HG03442 (cell line): Measurements from ENCODE around the gene GNA12.
"Not testable (repeated sequence)": the region's sequence is repeated elsewhere in the genome, so short reads cannot be mapped to it uniquely, and the experiment has no call there.

Source experiments
- ATAC-seq: cut with Tn5 transposase; IDR thresholded peaks from one replicate; pipeline ENCODE4 v1.9.1; 2021; ENCODE audit warnings: mild to moderate bottlenecking, moderate library complexity; ENCODE audit not compliant: unreplicated experiment

The GNA12 gene

DNA sequence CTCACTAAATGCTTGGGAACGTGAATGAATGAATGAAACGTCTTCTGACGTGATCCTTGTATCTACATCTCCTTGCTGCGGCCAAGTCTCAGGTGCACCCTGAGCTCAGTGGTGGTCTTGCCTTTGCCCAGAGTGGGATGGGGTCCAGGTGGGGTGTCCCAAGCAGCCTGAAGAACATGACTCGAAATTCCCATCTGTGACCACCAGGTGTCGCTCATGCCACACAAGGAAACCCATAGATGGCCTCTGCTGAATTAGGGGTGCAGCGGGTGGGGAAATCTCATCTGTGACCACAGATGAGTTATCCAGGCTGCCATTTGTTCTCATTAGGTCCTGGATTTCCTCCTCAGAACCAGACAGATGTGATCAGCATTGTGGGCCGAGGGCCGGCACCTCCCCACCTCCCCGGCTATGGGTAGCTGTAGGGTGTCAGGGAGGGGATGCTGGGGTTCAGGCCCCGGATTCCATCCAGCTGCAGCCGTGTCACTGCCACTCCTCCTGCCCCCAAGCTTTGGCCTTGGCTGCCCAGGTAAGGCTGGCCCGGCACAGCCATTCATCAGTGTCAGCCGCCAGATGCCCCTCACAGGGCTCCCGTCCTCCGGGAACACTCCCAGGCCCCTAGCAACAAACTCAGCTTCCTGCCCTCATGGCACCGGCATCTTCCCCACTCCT, 21.0 kb upstream of the GNA12 start:
- ATAC-seq: no peak

DNA sequence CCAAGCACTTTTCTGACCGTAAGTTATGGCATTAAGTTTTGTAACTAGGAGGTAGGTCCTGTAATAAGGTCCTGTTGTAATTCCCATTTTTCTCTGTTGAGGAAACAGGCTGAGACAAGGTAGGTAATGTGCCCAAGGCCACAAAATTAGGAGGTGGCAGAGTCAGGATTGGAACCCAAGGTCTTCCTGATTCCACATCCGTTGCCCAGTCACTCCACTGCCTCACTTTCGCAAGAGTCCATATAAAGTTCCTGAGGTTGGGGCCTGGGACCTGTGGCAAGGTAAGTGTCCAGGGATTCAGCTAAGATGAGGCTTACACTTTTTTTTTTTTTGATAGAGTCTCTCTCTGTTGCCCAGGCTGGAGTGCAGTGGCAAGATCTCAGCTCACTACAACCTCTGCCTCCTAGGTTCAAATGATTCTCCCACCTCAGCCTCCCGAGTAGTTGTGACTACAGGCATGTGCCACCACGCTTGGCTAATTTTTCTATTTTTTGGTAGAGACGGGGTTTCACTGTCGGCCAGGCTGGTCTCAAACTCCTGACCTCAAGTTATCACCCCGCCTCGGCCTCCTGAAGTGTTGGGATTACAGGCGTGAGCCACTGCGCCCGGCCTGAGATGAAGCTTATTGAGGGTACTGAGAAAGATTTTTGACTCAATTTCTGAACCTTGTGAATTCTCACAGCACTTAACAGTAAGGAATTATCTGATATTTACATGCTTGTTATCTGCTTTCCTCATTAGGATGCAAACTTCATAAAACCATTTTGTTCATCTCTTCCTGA, 20.3 kb upstream of the GNA12 start:
- ATAC-seq: no peak

GRCh38 chr7:2863461-2864066, 19.5 kb upstream of the GNA12 start:
- peak; percentile 95 for ATAC-seq

GRCh38 chr7:2862831-2863361, 18.8 kb upstream of the GNA12 start:
- ATAC-seq: no peak

- no peak for ATAC-seq
These were observed 17.4 kb upstream of the GNA12 start for GRCh38 chr7:2861509-2861908.

GRCh38 chr7:2860627-2861133, 16.6 kb upstream of the GNA12 start:
- no peak for ATAC-seq

DNA sequence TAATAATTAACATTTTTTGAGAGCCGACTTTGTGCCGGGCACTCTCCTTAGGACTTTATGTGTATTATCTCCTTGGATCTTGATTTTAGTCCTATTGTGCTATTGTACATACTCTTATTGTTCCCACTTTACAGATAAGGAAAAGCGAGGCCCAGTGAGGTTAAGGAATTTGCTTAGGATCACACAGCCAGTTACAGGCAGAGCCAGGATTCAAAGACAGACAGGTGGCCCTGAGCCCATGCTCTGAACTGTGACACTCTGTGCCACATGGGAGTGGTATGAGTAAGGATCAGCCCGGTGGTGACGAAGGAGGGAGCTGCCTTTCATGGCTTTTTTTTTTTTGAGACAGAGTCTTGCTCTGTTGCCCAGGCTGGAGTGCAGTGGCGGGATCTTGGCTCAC, 15.8 kb upstream of the GNA12 start:
- ATAC-seq: no peak

DNA sequence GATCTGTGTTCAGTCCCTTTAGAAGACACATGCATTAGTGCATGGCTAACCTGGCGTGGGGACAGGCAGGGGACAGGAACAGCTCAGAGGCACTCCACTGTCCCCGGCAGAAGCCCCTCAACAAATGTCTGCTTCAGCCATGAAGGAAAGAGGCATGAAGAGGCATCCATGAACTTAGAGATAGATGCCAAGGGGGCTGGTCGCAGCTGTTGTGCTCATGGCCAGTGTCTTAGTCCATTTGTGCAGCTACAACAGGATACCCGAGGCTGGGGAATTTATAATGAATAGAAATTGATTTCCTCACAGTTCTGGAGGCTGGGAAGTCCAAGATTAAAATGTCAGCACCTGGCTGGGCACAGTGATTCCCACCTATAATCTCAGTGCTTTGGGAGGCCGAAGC, 14.5 kb upstream of the GNA12 start:
- ATAC-seq: no peak

DNA sequence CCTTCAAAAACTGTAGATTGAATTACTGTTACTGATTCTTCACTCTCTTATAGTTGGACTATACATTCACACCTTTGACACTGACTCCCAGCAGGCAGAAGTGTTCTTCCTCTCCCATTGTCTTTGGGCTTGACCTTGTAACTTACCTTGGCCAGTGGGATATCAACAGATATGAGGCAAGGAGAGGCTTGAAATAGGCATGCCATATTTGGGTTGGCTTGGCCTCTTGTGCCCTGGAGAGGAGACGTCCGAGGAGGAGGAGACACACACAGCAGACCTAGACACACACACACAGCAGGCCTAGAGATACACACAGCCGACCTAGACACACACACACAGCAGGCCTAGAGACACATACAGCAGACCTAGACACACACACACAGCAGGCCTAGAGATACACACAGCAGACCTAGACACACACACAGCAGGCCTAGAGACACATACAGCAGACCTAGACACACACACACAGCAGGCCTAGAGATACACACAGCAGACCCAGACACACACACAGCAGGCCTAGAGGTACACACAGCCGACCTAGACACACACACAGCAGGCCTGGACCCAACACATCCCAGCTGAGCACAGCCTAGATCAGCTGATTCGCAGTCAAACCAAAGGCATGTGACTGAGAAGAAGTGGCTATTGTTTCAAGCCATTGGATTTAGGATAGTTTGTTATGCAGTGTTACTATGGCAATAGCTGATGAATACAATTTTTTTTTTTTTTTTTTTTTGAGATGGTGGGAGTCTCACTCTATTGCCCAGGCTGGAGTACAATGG, 12.5 kb upstream of the GNA12 start:
- ATAC-seq: no peak

DNA sequence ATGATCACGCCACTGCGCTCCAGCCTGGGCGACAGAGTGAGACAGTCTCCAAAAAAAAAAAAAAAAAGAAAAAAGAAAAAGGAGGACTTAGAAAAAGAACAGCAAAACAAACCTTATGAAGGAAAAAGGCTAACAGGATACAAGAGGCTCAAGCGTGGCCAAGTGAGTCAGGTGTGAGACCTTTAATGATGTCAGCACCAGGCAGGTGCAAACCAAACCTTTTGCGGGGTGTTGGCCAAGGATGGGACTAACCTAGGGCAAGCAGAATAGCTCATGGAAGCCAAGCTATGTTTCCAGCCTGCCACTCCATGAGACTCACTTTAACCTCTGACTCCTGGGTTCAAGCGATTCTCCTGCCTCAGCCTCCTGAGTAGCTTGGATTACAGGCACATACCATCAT, 11.3 kb upstream of the GNA12 start:
- no peak for ATAC-seq

DNA sequence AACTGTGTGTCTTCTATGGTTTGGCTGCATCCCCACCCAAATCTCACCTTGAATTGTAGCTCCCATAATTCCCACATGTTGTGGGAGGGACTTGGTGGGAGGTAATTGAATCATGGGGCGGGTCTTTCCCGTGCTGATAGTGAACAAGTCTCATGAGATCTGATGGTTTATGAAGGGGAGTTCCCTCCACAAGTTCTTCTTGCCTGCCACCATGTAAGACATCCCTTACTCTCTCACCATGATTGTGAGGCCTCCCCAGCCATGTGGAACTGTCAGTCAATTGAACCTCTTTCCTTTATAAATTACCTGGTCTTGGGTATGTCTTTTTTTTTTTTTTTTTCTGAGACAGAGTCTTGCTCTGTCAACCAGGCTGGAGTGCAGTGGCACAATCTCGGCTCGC, 9.4 kb upstream of the GNA12 start:
- ATAC-seq: not testable (repeated sequence)

DNA sequence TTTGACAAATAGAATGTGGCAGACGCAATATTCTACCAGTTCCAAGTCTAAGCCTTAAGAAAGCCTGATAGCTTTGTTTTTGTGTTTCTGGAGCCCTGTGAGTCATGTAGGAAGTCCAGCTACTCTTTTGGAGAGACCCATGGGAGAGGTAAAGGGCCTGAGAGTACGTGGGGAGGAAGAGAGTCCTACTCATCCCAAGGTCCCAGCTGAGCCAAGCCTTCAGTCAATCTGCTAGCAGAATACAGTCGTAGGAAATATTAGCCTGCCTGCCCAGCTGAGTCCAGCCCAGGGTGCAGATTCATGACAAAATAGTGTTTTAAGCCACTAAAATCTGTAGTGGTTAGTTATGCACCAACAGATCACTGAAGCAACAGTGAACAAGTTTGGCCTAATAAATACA, 9.0 kb upstream of the GNA12 start:
- ATAC-seq: no peak

GRCh38 chr7:2851497-2851896, 7.4 kb upstream of the GNA12 start:
- peak; percentile 81 for ATAC-seq

GRCh38 chr7:2849941-2850766, 6.0 kb upstream of the GNA12 start:
- ATAC-seq: no peak

GRCh38 chr7:2845034-2845592, 1.0 kb upstream of the GNA12 start:
- no peak for ATAC-seq

DNA sequence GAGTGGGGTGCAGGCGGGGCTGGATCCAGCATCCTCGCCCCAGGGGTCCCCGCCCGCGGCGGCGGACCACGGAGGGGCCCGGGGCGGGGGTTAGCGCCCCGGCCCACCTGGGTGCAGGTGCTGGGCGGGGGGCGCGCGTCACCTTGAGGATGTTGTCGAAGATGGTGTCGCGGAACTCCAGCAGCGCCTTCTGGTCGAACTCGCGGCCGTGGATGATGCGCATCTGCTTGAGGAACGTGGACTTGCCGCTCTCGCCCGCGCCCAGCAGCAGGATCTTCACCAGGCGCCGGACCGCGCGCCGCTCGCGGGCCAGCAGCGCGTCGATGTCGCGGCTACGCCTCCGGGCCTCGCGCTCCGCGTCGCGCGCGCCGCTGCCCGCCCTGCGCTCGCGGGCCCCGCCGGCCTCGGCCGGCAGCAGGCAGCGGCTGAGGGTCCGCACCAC, 376 bp downstream of the GNA12 start:
- no peak for ATAC-seq

DNA sequence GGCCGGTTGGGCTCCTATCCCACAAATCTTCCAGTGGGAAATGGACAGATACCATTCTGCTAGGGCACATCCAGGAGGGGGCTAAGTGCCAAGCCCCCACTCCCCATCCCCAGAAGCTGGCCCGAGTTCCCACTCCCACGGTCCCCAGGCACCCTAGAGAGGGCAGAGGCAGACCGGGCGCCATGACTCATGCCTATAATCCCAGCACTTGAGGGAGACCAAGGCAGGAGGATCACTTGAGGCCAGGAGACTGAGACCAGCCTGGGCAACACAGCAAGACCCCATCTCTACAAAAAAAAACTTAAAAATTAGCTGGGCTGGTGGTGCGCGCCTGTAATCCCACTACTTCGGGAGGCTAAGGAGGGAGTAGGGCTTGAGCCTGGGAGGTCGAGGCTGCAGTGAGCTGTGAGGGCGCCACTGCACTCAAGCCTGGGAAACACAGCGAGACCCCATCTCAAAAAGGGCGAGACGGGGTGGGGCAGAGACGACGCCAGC, 870 bp downstream of the GNA12 start:
- ATAC-seq: no peak

- ATAC-seq: no peak
These were observed 2.2 kb downstream of the GNA12 start for GRCh38 chr7:2841907-2842306.

DNA sequence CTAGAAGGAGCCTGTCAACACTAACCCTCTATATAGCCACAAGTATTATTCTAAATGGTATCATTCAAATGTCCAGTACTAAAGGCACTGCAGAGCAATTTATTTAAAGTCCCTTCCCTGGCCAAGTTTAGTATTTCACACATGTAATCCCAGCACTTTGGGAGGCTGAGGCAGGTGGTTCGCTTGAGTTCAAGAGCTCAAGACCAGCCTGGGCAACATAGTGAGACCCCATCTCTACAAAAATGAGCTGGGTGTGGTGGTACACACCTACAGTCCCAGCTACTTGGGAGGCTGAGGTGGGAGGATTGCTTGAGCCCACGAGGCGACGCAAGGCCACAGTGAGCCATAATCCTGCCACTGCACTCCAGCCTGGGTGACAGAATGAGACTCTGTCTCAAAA, 3.6 kb downstream of the GNA12 start:
- ATAC-seq: no peak
